T-helper 1 cell treated with Interleukin-12 subunit alpha and Interleukin-12 subunit beta and Interleukin-4 antibody, amounts not matched to agents 30 ng/mL and 1 ng/mL, for 36 hours (primary cell): Measurements from ENCODE around the gene SYNPO2. TPM values are rescaled to one million over a fixed set of nuclear protein-coding genes. Genes with fewer than 3 reads are reported as not detected.
"Not testable (repeated sequence)": the region's sequence is repeated elsewhere in the genome, so short reads cannot be mapped to it uniquely, and the experiment has no call there.

Source experiments
- intact Hi-C: fragments of 100-400 bp; cut with micrococcal nuclease; formaldehyde crosslinking; loops from one replicate; pipeline ENCODE4 v1.15.1; 2024
- total RNA-seq: library from RNA; stranded (reverse); gene quantifications from 2 replicates; pipeline ENCODE4 v1.2.3, GENCODE V29; 2022

SYNPO2 gene
- total RNA-seq, 1 donor from 2014 or later: 0.93 TPM

DNA sequence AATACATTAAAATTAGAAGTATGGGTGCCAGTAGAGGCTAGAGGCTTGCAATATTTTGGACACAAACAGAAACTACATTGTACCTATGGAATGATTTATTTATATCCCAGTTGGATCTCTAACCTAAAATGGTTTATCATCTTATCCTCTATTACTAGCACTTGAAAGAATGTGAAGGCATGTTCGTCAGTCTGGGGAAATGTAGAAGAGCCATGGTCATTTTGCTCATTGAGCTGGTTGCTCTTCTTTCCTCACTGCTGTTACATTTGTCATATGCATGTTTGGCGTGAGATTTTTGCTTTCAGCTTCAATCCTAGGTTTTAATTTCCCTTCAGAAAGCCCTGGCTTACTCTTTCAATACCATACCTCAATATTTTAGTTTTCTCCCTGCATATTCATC lies 164.6 kb downstream of the SYNPO2 start:
- intact Hi-C loops: no loop called here

DNA sequence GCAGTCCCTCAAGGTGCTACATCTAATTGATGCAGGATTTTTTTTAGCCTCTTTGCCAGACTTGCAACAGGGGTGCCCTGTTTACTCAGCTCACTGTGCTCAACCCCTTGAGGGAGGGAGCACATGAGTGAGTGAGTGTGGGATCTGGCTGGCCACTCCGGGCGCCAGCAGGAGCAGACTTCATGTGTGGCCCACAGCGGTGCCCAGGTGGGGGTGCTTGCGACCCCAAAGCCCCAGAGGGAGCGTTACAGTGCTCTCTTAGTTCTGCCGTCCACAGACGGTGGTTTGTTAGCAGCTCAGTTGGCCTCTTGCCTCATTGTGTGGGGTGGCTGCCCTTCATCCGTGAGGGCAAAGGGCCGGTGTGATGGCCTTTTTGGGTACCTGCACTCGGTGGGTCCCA lies 165.3 kb downstream of the SYNPO2 start:
- intact Hi-C loops: no loop called here

DNA sequence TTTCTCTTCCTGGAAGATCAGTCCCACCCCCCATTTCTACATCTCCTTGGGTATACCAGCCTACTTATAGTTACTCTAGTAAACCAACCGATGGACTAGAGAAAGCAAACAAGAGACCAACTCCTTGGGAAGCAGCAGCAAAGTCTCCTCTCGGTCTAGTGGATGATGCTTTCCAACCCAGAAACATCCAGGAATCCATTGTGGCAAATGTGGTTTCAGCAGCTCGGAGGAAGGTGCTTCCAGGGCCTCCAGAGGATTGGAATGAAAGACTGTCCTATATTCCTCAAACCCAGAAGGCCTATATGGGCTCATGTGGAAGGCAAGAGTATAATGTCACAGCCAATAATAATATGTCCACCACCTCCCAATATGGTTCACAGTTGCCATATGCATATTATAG lies 168.8 kb downstream of the SYNPO2 start:
- intact Hi-C loops: no loop called here

DNA sequence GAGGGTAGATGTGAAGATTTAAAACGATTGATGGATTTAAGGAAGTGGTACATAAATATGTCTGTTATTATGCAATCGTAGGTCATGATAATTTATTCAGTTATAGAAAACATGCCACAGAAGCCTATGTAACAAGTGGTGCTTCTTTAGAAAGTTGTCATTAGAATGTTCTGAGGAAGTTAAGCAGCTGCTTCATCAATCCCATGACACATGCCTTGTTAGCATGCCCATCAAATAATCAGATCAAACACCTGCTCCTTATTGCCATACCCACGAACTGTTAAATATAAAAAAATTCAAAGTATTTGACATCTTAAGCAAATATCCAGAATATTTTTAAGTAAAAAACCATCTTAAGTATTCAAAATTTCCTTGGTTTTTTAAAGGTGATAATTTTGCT lies 170.6 kb downstream of the SYNPO2 start:
- intact Hi-C loops: no loop called here

DNA sequence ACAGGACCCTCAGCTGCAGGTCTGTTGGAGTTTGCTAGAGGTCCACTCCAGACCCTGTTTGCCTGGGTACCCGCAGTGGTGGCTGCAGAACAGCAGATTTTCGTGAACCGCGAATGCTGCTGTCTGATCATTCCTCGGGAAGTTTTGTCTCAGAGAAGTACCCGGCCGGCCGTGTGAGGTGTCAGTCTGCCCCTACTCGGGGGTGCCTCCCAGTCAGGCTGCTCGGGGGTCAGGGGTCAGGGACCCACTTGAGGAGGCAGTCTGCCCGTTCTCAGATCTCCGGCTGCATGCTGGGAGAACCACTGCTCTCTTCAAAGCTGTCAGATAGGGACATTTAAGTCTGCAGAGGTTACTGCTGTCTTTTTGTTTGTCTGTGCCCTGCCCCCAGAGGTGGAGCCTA lies 178.5 kb downstream of the SYNPO2 start:
- intact Hi-C loops: not testable (repeated sequence)

DNA sequence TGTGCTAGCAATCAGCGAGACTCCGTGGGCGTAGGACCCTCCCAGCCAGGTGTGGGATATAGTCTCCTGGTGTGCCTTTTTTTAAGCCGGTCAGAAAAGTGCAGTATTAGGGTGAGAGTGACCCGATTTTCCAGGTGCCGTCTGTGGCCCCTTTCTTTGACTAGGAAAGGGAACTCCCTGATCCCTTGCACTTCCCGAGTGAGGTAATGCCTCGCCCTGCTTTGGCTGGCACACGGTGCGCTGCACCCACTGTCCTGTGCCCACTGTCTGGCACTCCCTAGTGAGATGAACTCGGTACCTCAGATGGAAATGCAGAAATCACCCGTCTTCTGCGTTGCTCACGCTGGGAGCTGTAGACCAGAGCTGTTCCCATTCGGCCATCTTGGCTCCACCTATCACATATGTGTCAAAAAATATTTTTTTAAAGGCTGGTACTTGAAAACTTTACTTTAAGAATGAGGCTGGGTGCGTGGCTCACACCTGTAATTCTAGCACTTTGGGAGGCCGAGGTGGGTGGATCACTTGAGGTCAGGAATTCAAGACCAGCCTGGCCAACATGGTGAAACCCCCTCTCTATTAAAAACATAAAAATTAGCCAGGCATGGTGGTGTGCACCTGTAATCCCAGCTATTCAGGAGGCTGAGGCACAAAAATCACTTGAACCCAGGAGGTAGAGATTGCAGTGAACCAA lies 179.2 kb downstream of the SYNPO2 start:
- intact Hi-C loops: not testable (repeated sequence)

DNA sequence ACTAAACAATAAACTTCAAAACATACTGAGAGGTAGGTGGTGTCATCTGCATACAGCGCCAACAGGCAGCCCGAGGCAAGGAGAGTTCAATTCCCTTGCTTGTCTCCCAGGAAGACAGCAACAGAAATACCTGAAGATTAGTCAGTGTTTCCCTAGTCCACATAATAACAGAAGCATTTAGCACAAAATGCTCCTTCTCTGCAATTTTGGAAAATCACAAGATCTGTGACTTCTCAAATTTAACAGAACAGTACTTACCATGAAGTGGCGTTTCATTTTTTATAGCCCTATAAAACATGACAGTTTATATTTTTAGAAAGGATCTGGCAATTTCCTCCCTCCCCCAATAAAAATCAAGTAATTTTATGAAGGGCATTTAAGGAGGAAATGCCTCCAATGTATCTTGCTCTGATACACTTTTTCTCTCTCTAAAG lies 179.9 kb downstream of the SYNPO2 start:
- intact Hi-C loops: no loop called here

DNA sequence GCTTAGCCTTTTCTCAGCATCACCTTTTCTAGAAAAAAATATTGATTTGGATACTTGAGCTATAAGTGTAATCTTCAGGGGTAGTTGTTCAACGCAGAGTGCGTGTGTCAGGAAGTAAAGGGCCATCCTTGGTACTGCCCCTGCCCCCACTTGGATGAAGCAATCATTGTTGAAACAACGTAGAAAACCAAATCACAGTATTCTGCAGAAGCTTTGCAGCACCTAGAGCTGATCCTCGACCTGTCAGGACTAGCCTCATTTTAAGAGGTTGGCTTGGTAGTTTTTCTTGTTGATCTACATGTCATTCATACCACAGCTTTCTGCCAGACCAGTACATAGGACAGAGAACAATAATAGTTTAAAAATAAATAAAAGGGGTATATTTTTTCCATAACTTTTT lies 181.6 kb downstream of the SYNPO2 start:
- intact Hi-C loops: no loop called here

DNA sequence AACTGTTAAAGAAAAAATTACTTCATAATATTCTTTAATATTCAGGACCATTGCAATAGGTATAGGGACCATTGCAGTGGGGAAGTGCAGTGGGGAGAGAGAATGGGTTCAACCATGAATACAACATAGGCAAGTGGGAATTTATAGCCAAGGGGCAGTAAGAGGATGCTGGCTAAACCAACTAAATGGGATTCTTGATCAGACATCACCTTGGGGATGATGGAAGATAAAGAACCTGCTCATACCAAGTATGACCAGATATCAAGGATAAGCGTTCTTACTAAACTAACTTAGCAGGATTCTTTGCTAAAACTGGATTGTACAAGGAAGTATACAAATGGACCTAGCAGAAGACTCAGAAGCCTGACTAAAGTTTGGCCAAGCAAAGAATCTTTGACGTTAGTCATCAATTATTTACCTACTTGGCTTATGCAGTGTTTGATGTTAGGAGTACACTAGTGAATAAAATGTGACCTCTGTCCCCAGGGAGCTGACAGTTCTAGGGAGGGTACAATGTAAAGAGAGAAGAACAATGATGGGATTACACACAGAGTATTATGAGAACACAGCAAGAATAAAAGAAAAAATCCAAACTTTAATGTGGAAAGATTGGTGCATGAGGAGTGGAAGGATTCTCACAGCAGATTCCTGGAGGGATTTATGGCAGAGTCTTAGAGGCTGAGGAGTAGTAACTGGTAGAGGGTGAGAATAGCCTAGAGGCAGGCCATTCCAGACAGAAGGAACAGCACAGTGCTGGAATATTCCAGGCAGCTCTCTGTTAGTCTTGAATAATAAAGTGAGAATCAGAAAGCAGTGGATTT lies 192.3 kb downstream of the SYNPO2 start:
- intact Hi-C loops: no loop called here

DNA sequence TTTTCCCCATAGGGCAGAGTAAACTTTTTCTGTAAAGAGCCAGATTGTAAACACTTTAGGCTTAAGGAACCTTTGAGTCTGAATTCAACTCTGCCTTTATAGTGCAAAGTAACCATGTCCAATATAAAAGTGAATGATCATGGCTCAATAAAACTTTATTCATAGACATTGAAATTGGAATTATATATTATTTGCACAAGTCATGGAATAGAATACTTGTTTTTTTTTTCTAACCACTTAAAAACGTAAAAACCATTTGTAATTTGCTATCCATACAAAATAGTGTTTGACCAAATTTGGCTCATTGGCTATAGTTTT lies 192.8 kb downstream of the SYNPO2 start:
- intact Hi-C loops: no loop called here

DNA sequence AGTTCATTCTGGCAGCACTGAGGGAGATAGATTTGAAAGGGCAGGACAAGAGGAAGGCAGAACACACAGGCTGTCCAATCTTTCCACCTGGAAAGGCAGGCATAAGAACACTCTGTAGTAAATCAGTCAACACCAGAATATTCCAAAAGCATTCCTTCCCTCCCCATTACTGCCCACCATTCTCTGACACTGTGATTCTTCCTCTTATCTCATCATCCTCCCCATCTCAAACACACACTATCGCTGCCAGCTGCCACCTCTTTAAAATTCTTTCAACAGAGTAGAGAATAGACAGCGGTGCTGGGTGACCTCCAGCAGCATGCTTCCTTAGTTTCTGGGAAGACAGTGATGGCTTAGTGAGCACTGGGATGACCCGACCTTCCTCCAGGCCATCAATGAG lies 193.3 kb downstream of the SYNPO2 start:
- intact Hi-C loops: no loop called here

DNA sequence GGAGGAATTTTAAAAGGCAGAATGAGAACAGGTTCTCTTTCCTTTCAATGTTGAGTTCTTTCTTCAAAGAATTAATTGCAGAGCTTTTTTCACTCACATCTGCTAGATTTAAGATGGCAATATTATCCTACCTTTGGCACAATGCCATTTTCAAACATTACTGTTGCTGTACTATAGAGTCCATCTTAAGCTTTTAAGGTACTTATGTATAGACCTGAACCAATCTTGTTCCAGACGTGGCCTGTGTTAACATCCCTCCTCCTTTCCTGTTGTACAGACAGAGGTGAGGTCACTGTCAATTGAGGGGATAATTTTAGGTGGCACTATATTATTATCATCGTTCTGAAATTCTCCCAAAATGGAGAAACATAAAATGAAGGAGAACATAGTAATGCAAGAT lies 194.0 kb downstream of the SYNPO2 start:
- intact Hi-C loops: no loop called here

DNA sequence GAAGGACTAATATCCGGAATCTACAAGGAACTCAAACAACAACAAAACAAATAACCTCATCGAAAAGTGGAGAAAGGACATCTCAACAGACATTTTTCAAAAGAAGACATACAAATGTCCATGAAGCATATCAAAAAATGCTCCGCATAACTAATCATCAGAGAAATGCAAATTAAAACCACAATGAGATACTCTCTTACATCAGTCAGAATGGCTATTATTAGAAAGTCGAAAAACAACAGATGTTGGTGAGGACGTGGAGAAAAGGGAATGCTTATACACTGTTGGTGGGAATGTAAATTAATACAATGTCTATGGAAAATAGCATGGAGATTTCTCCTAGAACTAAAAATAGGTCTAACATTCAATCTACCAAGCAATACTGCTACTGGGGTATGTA lies 195.9 kb downstream of the SYNPO2 start:
- intact Hi-C loops: no loop called here

DNA sequence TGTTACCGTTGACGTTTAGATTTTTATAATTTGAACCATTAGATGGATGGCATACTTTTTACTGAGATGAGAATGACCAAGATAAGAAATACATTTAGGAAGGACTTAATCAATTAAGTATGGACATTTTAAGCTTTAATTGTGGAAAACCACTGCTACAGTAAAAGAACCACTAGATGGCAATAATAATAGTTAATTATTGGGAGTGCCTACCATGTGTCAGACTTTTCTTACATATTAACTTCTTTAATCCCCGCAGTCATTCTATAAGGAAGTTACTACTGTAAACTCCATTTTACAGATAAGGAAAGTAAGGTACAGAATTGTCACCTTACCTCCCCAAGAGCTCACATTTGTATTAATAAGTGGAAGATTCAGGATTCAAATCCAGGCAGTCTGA lies 198.5 kb downstream of the SYNPO2 start:
- intact Hi-C loops: no loop called here

DNA sequence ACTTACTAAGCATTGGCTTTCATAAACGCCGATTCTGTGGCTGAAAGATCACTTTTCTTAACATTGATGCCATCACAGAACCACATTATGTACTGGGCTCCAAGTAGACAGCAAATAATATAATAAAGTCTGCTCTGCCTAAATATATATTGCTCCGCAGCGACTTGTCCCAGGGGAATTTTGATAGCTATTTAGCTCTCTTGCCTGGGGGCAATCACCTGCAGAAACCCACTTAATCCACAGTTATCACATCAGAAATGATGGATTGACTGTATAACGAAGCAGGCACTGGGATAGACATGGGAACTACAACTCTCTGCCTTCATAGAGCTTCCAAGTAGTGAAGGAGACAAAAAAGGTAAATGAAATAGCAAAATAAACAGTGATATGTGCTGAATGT lies 199.0 kb downstream of the SYNPO2 start:
- intact Hi-C loops: no loop called here

DNA sequence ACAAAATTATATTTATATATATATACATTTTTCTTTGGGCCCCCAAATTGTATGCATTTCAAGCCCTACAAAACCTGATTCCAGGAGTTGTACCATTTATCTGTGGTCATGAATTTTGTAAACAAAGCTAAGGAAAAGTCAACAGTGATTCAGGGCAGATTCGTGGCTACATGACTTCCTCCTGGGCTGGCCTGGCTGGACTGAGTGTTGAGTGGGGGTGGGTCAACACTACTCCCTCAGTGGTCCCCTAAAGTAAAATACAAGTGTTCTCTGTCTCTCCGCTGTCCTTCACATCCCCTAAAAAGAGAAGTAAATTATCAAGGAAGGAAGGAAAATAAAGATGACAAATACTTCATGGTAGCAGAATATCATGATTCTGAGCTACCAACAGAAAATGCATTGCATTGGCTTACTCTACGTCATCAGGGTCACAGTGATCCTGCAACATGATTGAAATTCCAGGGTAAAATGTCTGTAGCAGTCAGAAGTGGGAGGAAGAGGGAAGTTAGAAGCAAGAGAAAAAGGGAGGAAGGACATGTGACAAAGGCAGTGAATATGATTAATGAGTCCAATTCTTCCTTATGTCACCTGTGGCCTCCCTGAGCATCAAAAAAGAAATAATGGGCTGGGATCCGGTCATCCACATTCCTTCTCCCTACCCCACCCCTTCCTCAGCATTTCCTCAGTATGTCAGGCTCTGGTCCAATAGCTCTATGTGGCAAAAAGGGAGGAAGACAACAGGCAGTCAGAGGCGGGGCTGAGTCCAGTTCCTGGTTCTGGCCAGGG lies 204.6 kb downstream of the SYNPO2 start:
- intact Hi-C loops: no loop called here

DNA sequence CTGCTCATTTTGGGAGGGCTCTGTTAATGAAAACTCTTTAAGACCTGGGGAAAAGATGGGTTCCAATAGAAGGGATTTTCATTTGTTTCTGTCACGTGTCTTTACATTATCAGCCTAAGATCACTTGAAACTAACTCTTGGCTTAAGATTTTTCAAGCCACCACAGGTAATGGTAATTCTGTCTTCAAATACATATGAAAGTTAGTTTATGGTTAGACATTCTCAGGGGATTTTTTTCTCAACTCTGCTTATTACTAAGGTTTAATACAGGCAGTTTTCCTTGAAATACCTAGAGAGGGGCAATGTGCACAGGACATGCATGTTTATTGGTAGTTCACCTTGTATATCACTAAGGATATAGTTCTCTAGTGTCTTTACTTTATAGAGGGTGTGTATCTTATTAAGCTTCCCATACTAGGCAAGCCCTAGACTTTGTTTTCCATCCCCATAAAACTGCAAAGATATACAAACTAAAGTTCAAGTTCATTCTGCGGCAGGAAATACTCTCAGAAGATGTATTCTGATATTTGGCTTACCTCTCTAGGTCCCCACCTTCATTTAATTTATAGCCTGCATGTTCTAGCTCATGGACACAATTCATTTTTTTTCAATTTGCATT lies 208.7 kb downstream of the SYNPO2 start:
- intact Hi-C loops: no loop called here

DNA sequence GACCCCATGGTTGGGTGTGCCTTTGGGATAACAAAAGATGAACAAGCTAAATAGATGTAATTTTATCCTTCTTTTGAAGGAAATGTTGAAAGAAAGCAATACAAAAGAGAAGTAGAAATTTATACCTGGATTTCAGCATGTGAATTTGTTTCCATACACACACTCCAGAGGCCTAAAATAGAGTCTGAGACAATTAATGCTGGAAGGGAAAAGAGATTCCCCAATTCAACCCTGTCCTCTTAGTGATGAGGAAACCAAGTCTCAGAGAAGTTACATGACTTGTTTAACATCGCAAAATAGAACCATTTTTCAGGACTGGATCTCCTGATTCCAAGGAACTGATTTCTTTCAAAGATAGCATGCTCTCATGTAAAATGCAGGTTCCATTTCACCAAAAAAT lies 209.7 kb downstream of the SYNPO2 start:
- intact Hi-C loops: no loop called here

DNA sequence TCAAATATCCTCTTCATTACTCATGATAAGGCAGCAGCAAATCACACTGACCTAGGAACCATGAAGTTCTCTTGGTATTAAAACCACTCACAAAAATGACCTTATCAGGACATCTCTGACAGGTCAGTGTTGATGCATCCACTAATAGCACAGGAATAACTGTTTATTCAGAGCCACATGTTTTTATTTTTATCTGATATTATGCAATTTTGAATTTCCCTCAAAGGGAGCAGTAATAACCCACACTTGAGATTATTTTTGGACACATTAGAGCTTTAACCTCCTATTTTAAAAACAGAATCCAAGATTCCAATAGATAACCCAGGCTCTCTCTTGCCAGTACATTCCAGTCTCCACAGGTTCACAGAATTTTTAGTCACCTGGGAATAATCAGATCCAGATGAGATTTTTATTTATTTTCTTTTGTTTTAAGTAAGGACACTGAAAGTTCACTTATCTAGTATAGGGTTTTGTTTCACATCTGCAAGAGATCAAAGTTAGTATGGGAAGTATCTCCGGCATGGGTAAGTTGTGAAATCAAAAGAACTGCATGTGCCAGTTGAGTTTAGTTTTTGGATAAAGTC lies 210.7 kb downstream of the SYNPO2 start:
- intact Hi-C loops: no loop called here

DNA sequence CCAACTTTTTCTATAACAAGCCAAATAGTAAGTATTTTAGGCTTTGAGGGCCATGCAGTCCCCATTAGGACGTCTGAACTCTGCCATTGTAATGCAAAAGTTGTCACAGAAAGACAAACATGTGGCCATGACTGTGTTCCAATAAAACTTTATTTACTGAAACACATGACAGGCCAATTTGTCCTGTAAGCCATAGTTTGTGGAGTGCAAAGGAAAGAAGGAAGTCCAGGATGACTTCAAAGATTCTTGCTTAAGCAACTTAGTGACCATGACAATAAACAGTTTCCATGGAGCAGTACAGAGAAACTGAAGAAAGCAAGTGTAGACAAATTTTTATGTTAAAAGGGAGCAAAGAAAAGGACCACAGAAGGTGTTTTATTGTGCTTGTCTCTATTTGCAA lies 212.0 kb downstream of the SYNPO2 start:
- intact Hi-C loops: no loop called here

DNA sequence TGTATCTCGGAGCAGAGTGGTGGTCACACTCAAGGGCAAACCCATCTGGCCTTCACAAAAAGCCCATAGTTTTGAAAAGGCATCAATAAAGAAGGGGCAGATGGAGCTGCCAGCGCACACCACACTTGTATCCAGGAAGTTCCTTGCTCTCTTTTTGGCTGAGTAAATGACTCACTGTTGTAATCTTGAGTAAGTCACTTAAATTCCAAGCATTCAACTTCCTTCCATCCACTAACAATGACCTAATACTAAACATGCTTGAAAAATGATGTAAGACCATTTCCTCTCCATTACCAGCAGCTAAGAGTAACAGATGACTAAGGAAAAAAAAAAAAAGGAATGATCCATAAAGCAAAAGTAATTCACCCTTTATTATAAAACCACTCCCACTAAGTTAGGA lies 214.6 kb downstream of the SYNPO2 start:
- intact Hi-C loops: no loop called here
